Muscle layer of colon (tissue), 2 donors: ENCODE measurements around the gene EML2.

Experiments
- H3K27ac ChIP-seq: one replicate; pipeline ENCODE4 v1.7.0; 2013; ENCODE audit warnings: low read depth, mild to moderate bottlenecking, low read length, moderate library complexity
- H3K27me3 ChIP-seq, 2 donors: one replicate each; pipeline ENCODE4 v1.7.0; 2013; ENCODE audit warnings: low read length in 2 of 2, mild to moderate bottlenecking in 2 of 2; ENCODE audit not compliant: insufficient read depth in 2 of 2, control insufficient read depth in 1 of 2
- H3K36me3 ChIP-seq: one replicate; pipeline ENCODE4 v1.7.0; 2013; ENCODE audit warnings: mild to moderate bottlenecking, low read length; ENCODE audit not compliant: insufficient read depth
- H3K4me1 ChIP-seq: one replicate; pipeline ENCODE4 v1.7.0; 2013; ENCODE audit warnings: mild to moderate bottlenecking, low read length; ENCODE audit not compliant: insufficient read depth
- H3K4me3 ChIP-seq, 2 donors: one replicate each; pipeline ENCODE4 v1.7.0; 2013; ENCODE audit warnings: low read length in 2 of 2, low read depth in 1 of 2, mild to moderate bottlenecking in 1 of 2, moderate library complexity in 1 of 2
- H3K9ac ChIP-seq: one replicate; pipeline ENCODE4 v1.7.0; 2013; ENCODE audit warnings: low read length
- H3K9me3 ChIP-seq: one replicate; pipeline ENCODE4 v1.7.0; 2013; ENCODE audit warnings: mild to moderate bottlenecking, low read length
- donor health status: abdominal sarcoma.
- donor health status: Adenocarcinoma of cecum.

The EML2 gene

DNA sequence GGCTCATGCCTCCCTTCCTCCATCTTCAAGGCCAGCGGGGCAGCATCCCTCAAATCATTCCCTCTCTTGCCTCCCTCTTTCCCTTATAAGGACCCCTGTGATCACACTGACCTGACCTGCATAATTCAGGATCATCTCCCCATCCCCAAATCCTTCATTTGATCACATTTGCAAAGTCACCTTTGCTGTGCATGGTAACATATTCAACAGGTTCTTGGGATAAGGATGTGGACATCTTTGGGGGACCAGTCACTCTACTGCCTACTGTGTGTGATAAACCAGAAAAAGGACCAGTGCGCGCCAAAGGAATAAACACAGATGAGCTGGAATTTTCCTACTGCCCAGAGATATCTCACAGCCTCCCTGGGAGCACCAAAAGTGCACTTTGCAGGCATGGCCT, 62.5 kb downstream of the EML2 start:
- no peak overlapping the region for H3K4me3 ChIP-seq
- H3K4me1 ChIP-seq: peaks cover 18% of the 10 kb centered on the region
- H3K27me3 ChIP-seq: no peaks in the 10 kb centered on the region
- H3K27ac ChIP-seq: peak overlapping the region; percentile 68
- H3K9ac ChIP-seq: no peak overlapping the region
- H3K36me3 ChIP-seq: no peaks in the 10 kb centered on the region
- no peaks in the 10 kb centered on the region for H3K9me3 ChIP-seq

GRCh38 chr19:45575216-45575615, 64.0 kb downstream of the EML2 start:
- Histone ChIP-seq H3K9me3 (no peaks in the 10 kb centered on the region), H3K27me3 (no peaks in the 10 kb centered on the region), H3K36me3 (no peaks in the 10 kb centered on the region), H3K4me1 (peaks cover 18% of the 10 kb centered on the region), H3K4me3 (no peak overlapping the region), H3K9ac (no peak overlapping the region), H3K27ac (peak overlapping the region; percentile 24)

- Histone ChIP-seq H3K27ac (peak overlapping the region; percentile 24), H3K9ac (no peak overlapping the region), H3K36me3 (no peaks in the 10 kb centered on the region), H3K4me1 (peaks cover 18% of the 10 kb centered on the region), H3K9me3 (no peaks in the 10 kb centered on the region), H3K4me3 (no peak overlapping the region), H3K27me3 (no peaks in the 10 kb centered on the region)
These were observed 64.7 kb downstream of the EML2 start for GRCh38 chr19:45574526-45574925.

DNA sequence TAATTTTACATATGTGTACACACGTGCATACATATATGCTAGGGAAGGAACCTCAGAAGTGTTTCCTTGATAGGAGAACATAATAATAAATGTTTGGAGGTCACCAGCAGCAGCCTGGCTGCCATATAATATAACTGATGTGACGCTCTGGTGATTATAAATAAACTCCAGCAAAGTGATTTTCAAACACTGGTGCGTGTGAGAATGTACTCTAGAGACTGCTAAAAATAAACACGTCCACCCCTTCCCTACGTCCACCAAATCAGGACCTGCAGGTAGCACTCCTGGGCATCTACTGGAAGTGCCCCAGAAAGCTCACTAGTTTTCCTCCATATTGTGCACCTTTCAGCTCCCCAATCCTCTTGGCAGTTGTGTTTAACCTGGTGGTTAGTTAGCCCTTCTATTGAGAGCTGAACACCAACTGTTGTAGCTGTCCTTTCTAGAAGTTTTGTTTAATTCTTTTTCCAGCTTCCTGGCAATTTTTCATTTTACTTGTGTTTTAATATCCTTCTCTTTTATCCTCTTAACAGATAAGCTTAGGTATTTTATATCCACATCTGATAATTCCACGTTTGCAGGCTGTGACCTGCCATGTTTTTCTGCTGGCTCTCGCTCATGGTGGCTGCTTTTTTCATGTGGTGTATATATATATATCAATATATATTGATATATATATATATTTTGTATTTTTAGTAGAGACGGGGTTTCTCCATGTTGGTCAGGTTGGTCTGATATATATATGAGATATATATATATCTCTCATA, 67.6 kb downstream of the EML2 start:
- no peaks in the 10 kb centered on the region for H3K9me3 ChIP-seq
- peaks cover 5% of the 10 kb centered on the region for H3K4me1 ChIP-seq
- no peaks in the 10 kb centered on the region for H3K27me3 ChIP-seq
- no peak overlapping the region for H3K4me3 ChIP-seq
- H3K36me3 ChIP-seq: no peaks in the 10 kb centered on the region
- H3K27ac ChIP-seq: no peak overlapping the region
- H3K9ac ChIP-seq: no peak overlapping the region

GRCh38 chr19:45569619-45570421, 69.4 kb downstream of the EML2 start:
- Histone ChIP-seq H3K36me3 (no peaks in the 10 kb centered on the region), H3K27me3 (no peaks in the 10 kb centered on the region), H3K9me3 (no peaks in the 10 kb centered on the region), H3K27ac (no peak overlapping the region), H3K9ac (no peak overlapping the region), H3K4me1 (no peaks in the 10 kb centered on the region), H3K4me3 (no peak overlapping the region)

- no peak overlapping the region for H3K27ac ChIP-seq
- H3K9me3 ChIP-seq: no peaks in the 10 kb centered on the region
- H3K4me3 ChIP-seq: no peak overlapping the region
- H3K4me1 ChIP-seq: no peaks in the 10 kb centered on the region
- no peaks in the 10 kb centered on the region for H3K36me3 ChIP-seq
- H3K9ac ChIP-seq: no peak overlapping the region
- H3K27me3 ChIP-seq: no peaks in the 10 kb centered on the region
These were observed 70.5 kb downstream of the EML2 start for GRCh38 chr19:45568732-45569131.

GRCh38 chr19:45567609-45568008, 71.6 kb downstream of the EML2 start:
- H3K4me1 ChIP-seq: no peaks in the 10 kb centered on the region
- no peaks in the 10 kb centered on the region for H3K36me3 ChIP-seq
- no peak overlapping the region for H3K27ac ChIP-seq
- H3K27me3 ChIP-seq: no peaks in the 10 kb centered on the region
- H3K9me3 ChIP-seq: no peaks in the 10 kb centered on the region
- no peak overlapping the region for H3K9ac ChIP-seq
- no peak overlapping the region for H3K4me3 ChIP-seq

DNA sequence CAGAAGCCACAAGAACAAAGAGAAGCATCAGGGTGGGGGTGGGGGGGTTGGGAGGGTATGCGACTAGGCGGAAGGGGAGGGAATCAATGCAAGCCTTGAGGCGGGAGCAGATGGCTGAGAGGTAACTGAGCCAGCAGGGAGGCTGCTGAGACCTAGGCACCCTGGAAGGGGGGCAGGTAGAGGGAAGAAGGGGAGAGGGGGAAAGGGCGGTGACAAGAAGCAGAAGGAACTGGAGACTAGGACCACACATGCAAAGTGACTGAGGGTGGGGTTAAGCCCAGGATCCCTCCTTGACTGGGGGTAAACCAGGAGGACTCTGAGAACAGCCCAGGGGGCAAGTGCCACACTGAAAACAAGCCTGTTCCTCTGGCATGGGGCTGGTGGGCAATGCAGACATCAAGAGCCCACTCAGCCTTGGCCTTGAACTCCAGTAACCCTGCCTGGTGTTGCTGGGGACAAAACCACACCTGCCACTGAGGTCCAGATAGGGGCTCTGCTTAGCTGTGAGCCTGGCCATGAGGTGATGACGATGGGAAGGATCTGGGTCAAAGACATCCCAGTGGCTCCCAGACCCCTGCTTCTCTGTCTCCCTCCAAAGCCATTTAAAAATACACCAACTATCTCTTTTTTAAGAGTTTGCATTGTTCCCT, 74.9 kb downstream of the EML2 start:
- no peaks in the 10 kb centered on the region for H3K9me3 ChIP-seq

DNA sequence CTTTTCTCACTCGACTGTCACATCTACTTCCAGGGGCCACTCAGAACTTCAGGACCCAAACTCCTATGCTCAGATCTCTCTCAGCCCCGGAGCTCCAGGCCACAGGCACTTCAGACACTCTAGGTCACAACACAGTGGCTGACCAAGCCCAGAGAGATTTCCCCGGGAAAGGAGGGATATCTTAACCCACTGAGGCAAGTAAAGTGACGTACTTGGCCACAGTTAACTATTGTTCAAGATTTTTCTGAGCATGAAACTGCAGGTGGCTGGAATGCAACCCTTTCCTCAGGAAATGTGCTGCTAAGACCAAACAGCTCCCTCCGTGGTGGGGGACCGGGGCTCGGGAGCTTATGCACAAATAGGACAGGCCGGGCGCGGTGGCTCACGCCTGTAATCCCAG, 78.5 kb downstream of the EML2 start:
- H3K27me3 ChIP-seq: no peaks in the 10 kb centered on the region
- H3K9ac ChIP-seq: no peak overlapping the region
- H3K27ac ChIP-seq: no peak overlapping the region
- no peaks in the 10 kb centered on the region for H3K9me3 ChIP-seq
- H3K4me1 ChIP-seq: no peaks in the 10 kb centered on the region
- H3K36me3 ChIP-seq: no peaks in the 10 kb centered on the region
- H3K4me3 ChIP-seq: no peak overlapping the region

More for the DNA sequence above, 74.9 kb downstream of the EML2 start:
- no peak overlapping the region for H3K27ac ChIP-seq
- H3K36me3 ChIP-seq: no peaks in the 10 kb centered on the region
- H3K27me3 ChIP-seq: no peaks in the 10 kb centered on the region
- no peaks in the 10 kb centered on the region for H3K4me1 ChIP-seq
- H3K4me3 ChIP-seq: no peak overlapping the region
- no peak overlapping the region for H3K9ac ChIP-seq

DNA sequence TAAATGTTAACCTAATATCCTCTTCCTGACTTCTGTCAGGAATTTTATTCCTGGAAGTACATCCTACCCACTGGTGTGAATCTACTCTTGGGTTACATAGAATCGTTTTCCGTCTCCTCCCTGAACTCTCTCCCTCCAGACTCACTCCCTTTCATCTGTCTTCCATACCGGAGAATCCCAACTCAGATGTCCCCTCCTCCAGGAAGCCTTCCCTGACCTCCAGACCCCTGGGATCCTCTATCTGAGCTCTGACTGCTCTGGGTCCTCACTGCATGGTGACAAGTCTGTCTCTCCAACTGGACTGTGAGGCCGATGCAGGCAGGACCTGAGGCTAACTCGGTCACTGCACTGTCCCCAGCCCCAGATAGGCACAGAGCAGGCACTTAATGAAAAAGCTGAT, 79.2 kb downstream of the EML2 start:
- H3K4me1 ChIP-seq: no peaks in the 10 kb centered on the region
- H3K4me3 ChIP-seq: no peak overlapping the region
- no peak overlapping the region for H3K9ac ChIP-seq

More for the DNA sequence above, 79.2 kb downstream of the EML2 start:
- no peaks in the 10 kb centered on the region for H3K9me3 ChIP-seq
- H3K27ac ChIP-seq: no peak overlapping the region
- no peaks in the 10 kb centered on the region for H3K27me3 ChIP-seq
- H3K36me3 ChIP-seq: no peaks in the 10 kb centered on the region
